ENCODE measurements around the gene TMEM223.

The TMEM223 gene

GRCh38 chr11:62747475-62748160, 44.2 kb downstream of the TMEM223 start:
- Histone ChIP-seq H3K9me3 (ENCODE audit: control insufficient read depth in 1 of 2, low read length in 2 of 2) (no peaks in the 10 kb centered on the region), H3K4me1 (ENCODE audit: control insufficient read depth in 1 of 2, insufficient read depth in 2 of 2, low read length in 2 of 2) (peaks cover 0 to 4% of the 10 kb centered on the region in 2 donors), H3K4me3 (ENCODE audit: low read depth in 1 of 2, low read length in 2 of 2) (no peak overlapping the region), H3K27me3 (ENCODE audit: low read depth, low read length) (no peaks in the 10 kb centered on the region), H3K36me3 (ENCODE audit: control insufficient read depth in 1 of 2, insufficient read depth in 2 of 2, low read length in 2 of 2) (peaks cover 0 to 8% of the 10 kb centered on the region in 2 donors), H3K27ac (ENCODE audit: low read length) (no peak overlapping the region)

All from muscle layer of duodenum (tissue), 2 donors.